ACC112 (cell line): ENCODE measurements around the gene TOR4A.
A peak's percentile ranks its signal among the peaks of the same experiment; 100 is the strongest.

ENCODE experiments used
- H2AFZ ChIP-seq: fragments of 200-600 bp; sonication (generic); one replicate; pipeline ENCODE4 v1.6.0; 2017; ENCODE audit warnings: antibody characterized with exemption, low read length; ENCODE audit not compliant: unreplicated experiment
- H3K27ac ChIP-seq: fragments of 200-600 bp; sonication (generic); 2 replicates; pipeline ENCODE4 v1.5.1; 2014; ENCODE audit warnings: low read depth, mild to moderate bottlenecking, antibody characterized with exemption, low read length, moderate library complexity
- H3K27me3 ChIP-seq: fragments of 200-600 bp; sonication (generic); 2 replicates; pipeline ENCODE4 v1.6.1; 2014; ENCODE audit warnings: mild to moderate bottlenecking, antibody characterized with exemption, low read length, moderate library complexity, mixed read lengths; ENCODE audit not compliant: insufficient read depth
- H3K36me3 ChIP-seq: fragments of 200-600 bp; sonication (generic); 2 replicates; pipeline ENCODE4 v1.6.1; 2016; ENCODE audit warnings: mild to moderate bottlenecking, antibody characterized with exemption, low read length, moderate library complexity, mixed read lengths; ENCODE audit not compliant: insufficient read depth
- H3K4me1 ChIP-seq: fragments of 200-600 bp; sonication (generic); one replicate; pipeline ENCODE4 v1.6.1; 2016; ENCODE audit warnings: low read length, mixed read lengths; ENCODE audit not compliant: insufficient read depth, unreplicated experiment, control insufficient read depth
- H3K4me3 ChIP-seq: fragments of 200-600 bp; sonication (generic); 2 replicates; pipeline ENCODE4 v1.5.1; 2014; ENCODE audit warnings: mild to moderate bottlenecking, low read depth, low read length
- H3K79me2 ChIP-seq: fragments of 200-600 bp; sonication (generic); one replicate; pipeline ENCODE4 v1.6.0; 2016; ENCODE audit warnings: low read length; ENCODE audit not compliant: control insufficient read depth, unreplicated experiment, insufficient read depth

Gene TOR4A

GRCh38 chr9:137275588-137276472 is 1.7 kb upstream of the TOR4A start:
- Histone ChIP-seq H3K36me3 (peaks cover 10% of the 10 kb centered on the region; the same call in 1 of the 2 replicates), H3K27ac (no peak overlapping the region), H3K4me3 (no peak overlapping the region)

GRCh38 chr9:137276473-137277328 is 825 bp upstream of the TOR4A start:
- peak overlapping the region; percentile 91 for H3K4me3 ChIP-seq
- peaks cover 6% of the 10 kb centered on the region for H3K79me2 ChIP-seq
- no peak overlapping the region for H2AFZ ChIP-seq
- peak overlapping the region; percentile 72 for H3K27ac ChIP-seq
- H3K36me3 ChIP-seq, result peaks cover 10% of the 10 kb centered on the region; the same call in 1 of the 2 replicates
- H3K27me3 ChIP-seq, result no peaks in the 10 kb centered on the region
- H3K4me1 ChIP-seq, result peaks cover 24% of the 10 kb centered on the region

More at GRCh38 chr9:137275588-137276472, 1.7 kb upstream of the TOR4A start:
- H3K79me2 ChIP-seq, result peaks cover 6% of the 10 kb centered on the region
- H3K4me1 ChIP-seq, result peaks cover 24% of the 10 kb centered on the region
- no peak overlapping the region for H2AFZ ChIP-seq
- H3K27me3 ChIP-seq, result no peaks in the 10 kb centered on the region

- Histone ChIP-seq H3K27ac (peak overlapping the region; percentile 23; the same call in 1 of the 2 replicates), H3K27me3 (no peaks in the 10 kb centered on the region), H3K79me2 (peaks cover 6% of the 10 kb centered on the region), H3K36me3 (peaks cover 9% of the 10 kb centered on the region; the same call in 1 of the 2 replicates), H3K4me3 (peak overlapping the region; percentile 91), H2AFZ (peak overlapping the region; percentile 17), H3K4me1 (peaks cover 24% of the 10 kb centered on the region)
Measured at GRCh38 chr9:137278061-137278701, 655 bp downstream of the TOR4A start.

GRCh38 chr9:137278721-137279711 is 1.5 kb downstream of the TOR4A start:
- H3K4me1 ChIP-seq, result peaks cover 24% of the 10 kb centered on the region
- H3K4me3 ChIP-seq, result peak overlapping the region; percentile 91
- H3K36me3 ChIP-seq, result peaks cover 6% of the 10 kb centered on the region; the same call in 1 of the 2 replicates

GRCh38 chr9:137279741-137280473 is 2.4 kb downstream of the TOR4A start:
- H2AFZ ChIP-seq, result no peak overlapping the region
- H3K79me2 ChIP-seq, result peaks cover 6% of the 10 kb centered on the region
- peaks cover 24% of the 10 kb centered on the region for H3K4me1 ChIP-seq
- no peak overlapping the region for H3K27ac ChIP-seq
- no peaks in the 10 kb centered on the region for H3K27me3 ChIP-seq
- H3K36me3 ChIP-seq, result peaks cover 6% of the 10 kb centered on the region; the same call in 1 of the 2 replicates
- no peak overlapping the region for H3K4me3 ChIP-seq

More at GRCh38 chr9:137278721-137279711, 1.5 kb downstream of the TOR4A start:
- no peaks in the 10 kb centered on the region for H3K27me3 ChIP-seq
- peaks cover 6% of the 10 kb centered on the region for H3K79me2 ChIP-seq
- no peak overlapping the region for H3K27ac ChIP-seq
- H2AFZ ChIP-seq, result no peak overlapping the region

GRCh38 chr9:137280474-137281344 is 3.2 kb downstream of the TOR4A start:
- no peak overlapping the region for H3K4me3 ChIP-seq

GRCh38 chr9:137281345-137282116 is 4.0 kb downstream of the TOR4A start:
- peaks cover 6% of the 10 kb centered on the region for H3K79me2 ChIP-seq
- H3K36me3 ChIP-seq, result peaks cover 6% of the 10 kb centered on the region; the same call in 1 of the 2 replicates
- no peak overlapping the region for H3K27ac ChIP-seq
- H3K27me3 ChIP-seq, result no peaks in the 10 kb centered on the region
- peaks cover 12% of the 10 kb centered on the region for H3K4me1 ChIP-seq
- no peak overlapping the region for H2AFZ ChIP-seq
- no peak overlapping the region for H3K4me3 ChIP-seq

More at GRCh38 chr9:137280474-137281344, 3.2 kb downstream of the TOR4A start:
- Histone ChIP-seq H3K27me3 (no peaks in the 10 kb centered on the region), H2AFZ (no peak overlapping the region), H3K4me1 (peaks cover 20% of the 10 kb centered on the region), H3K27ac (no peak overlapping the region), H3K79me2 (peaks cover 6% of the 10 kb centered on the region), H3K36me3 (peaks cover 6% of the 10 kb centered on the region; the same call in 1 of the 2 replicates)

- H2AFZ ChIP-seq, result no peak overlapping the region
- H3K4me3 ChIP-seq, result no peak overlapping the region
- H3K79me2 ChIP-seq, result no peaks in the 10 kb centered on the region
- no peaks in the 10 kb centered on the region for H3K36me3 ChIP-seq
- no peaks in the 10 kb centered on the region for H3K27me3 ChIP-seq
- H3K27ac ChIP-seq, result no peak overlapping the region
- H3K4me1 ChIP-seq, result no peaks in the 10 kb centered on the region
Measured at GRCh38 chr9:137286975-137287383, 9.5 kb downstream of the TOR4A start.
